Loucy (cell line): ENCODE results near the gene INHBC.
"Not testable (repeated sequence)": the region's sequence is repeated elsewhere in the genome, so short reads cannot be mapped to it uniquely, and the experiment has no call there.

Experiments
- H2AFZ ChIP-seq: fragments of 200-600 bp; sonication (generic); 2 replicates; pipeline ENCODE4 v1.6.0; 2016; ENCODE audit warnings: antibody characterized with exemption, mild to moderate bottlenecking, low read length, moderate library complexity
- H3F3A ChIP-seq: fragments of 200-600 bp; 2 replicates; pipeline ENCODE4 v1.6.0; 2016; ENCODE audit warnings: antibody characterized with exemption, low read depth, mild to moderate bottlenecking
- H3K27me3 ChIP-seq: fragments of 200-600 bp; sonication (generic); 2 replicates; pipeline ENCODE4 v1.6.1; 2014; ENCODE audit warnings: low read length, mild to moderate bottlenecking; ENCODE audit not compliant: insufficient read depth, poor library complexity, severe bottlenecking
- H3K36me3 ChIP-seq: fragments of 200-600 bp; sonication (generic); 2 replicates; pipeline ENCODE4 v1.6.1; 2016; ENCODE audit warnings: low read length; ENCODE audit not compliant: insufficient read depth
- H3K4me1 ChIP-seq: fragments of 200-600 bp; sonication (generic); 2 replicates; pipeline ENCODE4 v1.5.1; 2014; ENCODE audit warnings: low read length, mild to moderate bottlenecking; ENCODE audit not compliant: insufficient read depth, poor library complexity, severe bottlenecking
- H3K4me2 ChIP-seq: fragments of 200-600 bp; sonication (generic); 2 replicates; pipeline ENCODE4 v1.6.0; 2014; ENCODE audit warnings: antibody characterized with exemption, low read length, low read depth, mild to moderate bottlenecking; ENCODE audit not compliant: poor library complexity, severe bottlenecking
- H3K4me3 ChIP-seq: fragments of 200-600 bp; sonication (generic); 2 replicates; pipeline ENCODE4 v1.5.1; 2014; ENCODE audit warnings: low read length, mild to moderate bottlenecking, mixed read lengths; ENCODE audit not compliant: poor library complexity, severe bottlenecking
- H3K79me2 ChIP-seq: fragments of 200-600 bp; sonication (generic); 2 replicates; pipeline ENCODE4 v1.6.1; 2014; ENCODE audit warnings: low read length; ENCODE audit not compliant: insufficient read depth
- H3K9ac ChIP-seq: fragments of 200-600 bp; sonication (generic); 2 replicates; pipeline ENCODE4 v1.6.0; 2014; ENCODE audit warnings: mild to moderate bottlenecking, low read depth, low read length, moderate library complexity; ENCODE audit not compliant: poor library complexity, severe bottlenecking
- H3K9me2 ChIP-seq: fragments of 200-600 bp; sonication (generic); replicated peaks from 2 replicates; pipeline ENCODE4 v1.6.1; 2016; ENCODE audit warnings: low read depth, low read length, mixed read lengths
- H3K9me3 ChIP-seq: fragments of 200-600 bp; sonication (generic); 2 replicates; pipeline ENCODE4 v1.6.1; 2014; ENCODE audit warnings: mild to moderate bottlenecking, antibody characterized with exemption, low read length, low read depth; ENCODE audit not compliant: insufficient read depth
- H4K20me1 ChIP-seq: fragments of 200-600 bp; sonication (generic); 2 replicates; pipeline ENCODE4 v1.6.0; 2014; ENCODE audit warnings: antibody characterized with exemption, low read length, mild to moderate bottlenecking; ENCODE audit not compliant: insufficient read depth, poor library complexity, severe bottlenecking
- EZH2phosphoT487 ChIP-seq: fragments of 200-600 bp; IDR thresholded peaks from 2 replicates; pipeline ENCODE4 v1.6.1; 2018; ENCODE audit warnings: antibody characterized with exemption, mild to moderate bottlenecking, moderate library complexity, borderline replicate concordance
- TF ChIP-seq, protein P1 (sequence below): fragments of 200-600 bp; sonication (generic); conservative IDR thresholded peaks from 2 replicates; pipeline ENCODE4 v1.5.1; 2014; ENCODE audit warnings: mild to moderate bottlenecking, antibody characterized with exemption, low read length

INHBC gene

DNA sequence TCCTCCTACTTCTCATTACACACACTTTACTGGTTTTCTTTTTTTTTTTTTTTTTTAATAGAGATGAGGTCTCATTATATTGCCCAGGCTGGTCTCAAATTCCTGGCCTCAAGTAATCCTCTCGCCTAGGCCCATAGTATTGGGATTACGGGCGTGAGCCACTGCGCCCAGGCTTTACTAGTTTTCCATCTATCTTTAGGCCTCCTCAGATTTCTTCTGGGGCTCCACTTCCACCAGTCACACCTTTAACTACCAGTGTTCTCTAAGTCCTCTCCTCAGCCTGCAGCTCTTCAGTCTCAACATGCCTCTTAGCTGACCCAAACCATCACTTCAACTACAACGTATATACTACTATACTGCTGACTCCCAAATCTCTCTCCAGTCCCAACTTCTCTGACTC lies 14.1 kb upstream of the INHBC start:
- Histone ChIP-seq H3K36me3 (no peaks in the 10 kb centered on the region), H3K4me3 (no peak overlapping the region), H3K9me3 (no peaks in the 10 kb centered on the region), H3F3A (no peaks in the 10 kb centered on the region), H3K4me1 (no peaks in the 10 kb centered on the region), H3K79me2 (peaks cover 4% of the 10 kb centered on the region; the same call in 1 of the 2 replicates), H3K9me2 (no peaks in the 10 kb centered on the region), H4K20me1 (no peaks in the 10 kb centered on the region), H3K9ac (no peak overlapping the region), H3K4me2 (no peak overlapping the region), H3K27me3 (no peaks in the 10 kb centered on the region), H2AFZ (no peak overlapping the region)
- TF ChIP-seq, protein P1, sequence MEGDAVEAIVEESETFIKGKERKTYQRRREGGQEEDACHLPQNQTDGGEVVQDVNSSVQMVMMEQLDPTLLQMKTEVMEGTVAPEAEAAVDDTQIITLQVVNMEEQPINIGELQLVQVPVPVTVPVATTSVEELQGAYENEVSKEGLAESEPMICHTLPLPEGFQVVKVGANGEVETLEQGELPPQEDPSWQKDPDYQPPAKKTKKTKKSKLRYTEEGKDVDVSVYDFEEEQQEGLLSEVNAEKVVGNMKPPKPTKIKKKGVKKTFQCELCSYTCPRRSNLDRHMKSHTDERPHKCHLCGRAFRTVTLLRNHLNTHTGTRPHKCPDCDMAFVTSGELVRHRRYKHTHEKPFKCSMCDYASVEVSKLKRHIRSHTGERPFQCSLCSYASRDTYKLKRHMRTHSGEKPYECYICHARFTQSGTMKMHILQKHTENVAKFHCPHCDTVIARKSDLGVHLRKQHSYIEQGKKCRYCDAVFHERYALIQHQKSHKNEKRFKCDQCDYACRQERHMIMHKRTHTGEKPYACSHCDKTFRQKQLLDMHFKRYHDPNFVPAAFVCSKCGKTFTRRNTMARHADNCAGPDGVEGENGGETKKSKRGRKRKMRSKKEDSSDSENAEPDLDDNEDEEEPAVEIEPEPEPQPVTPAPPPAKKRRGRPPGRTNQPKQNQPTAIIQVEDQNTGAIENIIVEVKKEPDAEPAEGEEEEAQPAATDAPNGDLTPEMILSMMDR, result no peak
- TF ChIP-seq EZH2phosphoT487, result no peak

GRCh38 chr12:57426948-57427347 lies 7.6 kb upstream of the INHBC start:
- not testable (repeated sequence) for H3K4me2 ChIP-seq, H3K9me2 ChIP-seq, H3K9ac ChIP-seq, H3K36me3 ChIP-seq, H4K20me1 ChIP-seq, H3K9me3 ChIP-seq, H3K27me3 ChIP-seq, H2AFZ ChIP-seq, H3F3A ChIP-seq, H3K4me3 ChIP-seq
- peaks cover 21% of the 10 kb centered on the region for H3K4me1 ChIP-seq
- peaks cover 34% of the 10 kb centered on the region for H3K79me2 ChIP-seq

- peak overlapping the region; percentile 95 for H3K9ac ChIP-seq
- H3F3A ChIP-seq, result peaks cover 2% of the 10 kb centered on the region; the same call in 1 of the 2 replicates
- no peaks in the 10 kb centered on the region for H3K9me2 ChIP-seq
- H3K4me3 ChIP-seq, result peak overlapping the region; percentile 84
- H3K9me3 ChIP-seq, result no peaks in the 10 kb centered on the region
- no peak for TF ChIP-seq EZH2phosphoT487
- TF ChIP-seq, protein P1, result no peak
- no peak overlapping the region for H2AFZ ChIP-seq
- peaks cover 33% of the 10 kb centered on the region for H3K79me2 ChIP-seq
- H3K36me3 ChIP-seq, result no peaks in the 10 kb centered on the region
- peaks cover 25% of the 10 kb centered on the region for H3K4me1 ChIP-seq
- peaks cover 5% of the 10 kb centered on the region for H4K20me1 ChIP-seq
- no peaks in the 10 kb centered on the region for H3K27me3 ChIP-seq
- peak overlapping the region; percentile 96 for H3K4me2 ChIP-seq
Observed at GRCh38 chr12:57428965-57429364, 5.6 kb upstream of the INHBC start.

GRCh38 chr12:57429473-57430111 lies 5.0 kb upstream of the INHBC start:
- Histone ChIP-seq H2AFZ (peak overlapping the region; percentile 62; the same call in 1 of the 2 replicates), H3K9ac (peak overlapping the region; percentile 95), H3K4me1 (peaks cover 27% of the 10 kb centered on the region), H3K27me3 (no peaks in the 10 kb centered on the region), H3K9me3 (no peaks in the 10 kb centered on the region), H4K20me1 (peaks cover 5% of the 10 kb centered on the region), H3F3A (peaks cover 2% of the 10 kb centered on the region; the same call in 1 of the 2 replicates), H3K79me2 (peaks cover 33% of the 10 kb centered on the region), H3K4me3 (peak overlapping the region; percentile 84), H3K36me3 (no peaks in the 10 kb centered on the region), H3K9me2 (no peaks in the 10 kb centered on the region), H3K4me2 (peak overlapping the region; percentile 96)
- TF ChIP-seq, protein P1, result no peak
